Hematopoietic multipotent progenitor cell treated with erythropoietin and hydrocortisone succinate and interleukin-3 and kit ligand, for 17 days (in vitro differentiated cells): ENCODE results near the gene ADAM33.

Experiments
- DNase-seq: peaks from one replicate; pipeline ENCODE4 v3.0.0-alpha.2; 2015; ENCODE audit warnings: low spot score

Gene ADAM33

GRCh38 chr20:3681931-3682781, at the start of gene ADAM33:
Gene ADAM33, minus strand, starts transcription at chr20:3682010. Its CDS starts 6 bp downstream, at chr20:3682004.
- DNase-seq, result no peak

- no peak for DNase-seq
Observed at GRCh38 chr20:3730803-3731672, 49.2 kb upstream of the ADAM33 start.

DNA sequence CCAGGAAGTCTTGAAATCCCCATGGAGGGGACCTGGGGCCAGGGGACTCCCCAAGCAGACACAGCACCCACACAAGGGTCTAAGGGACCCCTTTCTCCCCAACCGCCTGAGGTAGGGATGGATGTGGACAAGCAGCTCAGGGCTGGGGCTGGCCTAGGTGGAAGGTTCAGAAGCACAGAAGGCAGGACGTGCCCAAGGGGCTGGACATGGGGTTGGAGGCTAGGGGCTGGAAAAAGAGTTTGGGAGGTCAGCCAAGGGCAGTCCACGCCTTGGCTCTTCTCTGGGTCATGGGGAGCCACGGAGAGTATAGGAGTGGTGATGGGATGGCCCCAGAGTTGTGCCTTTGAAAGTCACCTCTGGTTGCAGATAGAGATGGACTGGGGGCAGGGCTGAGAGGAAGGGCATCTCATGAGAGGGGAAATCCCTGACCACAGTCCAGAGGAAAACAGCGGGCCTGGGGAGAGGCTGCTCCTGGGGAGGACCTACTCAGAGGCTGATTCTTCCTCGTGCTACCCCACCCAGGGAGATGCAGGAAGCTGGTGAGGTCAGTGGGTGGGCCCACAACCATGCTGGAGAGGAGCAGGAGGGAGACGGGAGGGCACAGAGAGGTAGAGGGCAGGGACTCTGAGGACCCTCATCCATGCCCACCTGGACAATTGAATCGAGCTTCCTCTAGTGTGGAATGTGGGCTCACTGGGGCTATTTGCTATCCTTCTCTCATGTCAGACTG, 48.2 kb upstream of the ADAM33 start:
- no peak for DNase-seq

DNA sequence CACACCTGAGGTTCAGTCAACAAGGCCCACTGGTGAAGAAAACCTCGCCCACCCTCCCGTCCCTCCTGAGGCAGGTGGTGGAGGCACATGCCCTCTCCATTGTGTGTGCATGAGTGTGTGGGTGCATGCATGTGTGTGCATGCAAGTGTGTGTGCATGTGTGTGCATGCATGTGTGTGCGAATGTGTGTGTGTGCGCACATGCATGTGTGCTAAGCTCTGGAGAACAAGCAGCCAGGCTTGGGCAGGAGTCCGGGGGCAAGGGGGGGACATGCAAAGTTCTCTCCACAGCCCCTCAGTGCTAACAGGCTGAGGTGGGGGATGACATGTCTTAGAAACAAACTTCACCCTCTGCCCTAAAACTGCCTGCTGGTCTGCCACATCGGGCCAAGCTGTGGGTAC, 47.6 kb upstream of the ADAM33 start:
- no peak for DNase-seq

DNA sequence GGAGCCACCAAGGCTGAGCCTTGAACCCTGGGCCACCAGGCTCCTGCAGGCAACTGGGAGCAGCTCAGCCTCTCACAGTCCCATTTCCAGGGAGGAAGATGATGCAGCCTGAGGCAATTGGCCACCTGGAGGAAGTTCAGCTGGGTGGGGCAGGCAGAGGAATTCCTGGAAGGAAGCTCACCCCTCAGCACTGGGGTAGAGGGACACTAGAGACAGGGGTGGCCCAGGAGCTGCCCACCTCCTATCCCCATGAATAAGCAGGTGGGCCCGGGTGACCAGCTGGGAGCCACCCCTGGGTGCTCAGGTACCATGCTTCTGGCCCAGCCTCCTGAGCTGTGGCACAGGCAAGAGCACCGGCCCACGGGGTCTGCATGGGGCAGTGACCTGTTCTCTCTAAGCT, 47.1 kb upstream of the ADAM33 start:
- DNase-seq, result no peak

- DNase-seq, result no peak
Observed at GRCh38 chr20:3728354-3728753, 46.5 kb upstream of the ADAM33 start.

DNA sequence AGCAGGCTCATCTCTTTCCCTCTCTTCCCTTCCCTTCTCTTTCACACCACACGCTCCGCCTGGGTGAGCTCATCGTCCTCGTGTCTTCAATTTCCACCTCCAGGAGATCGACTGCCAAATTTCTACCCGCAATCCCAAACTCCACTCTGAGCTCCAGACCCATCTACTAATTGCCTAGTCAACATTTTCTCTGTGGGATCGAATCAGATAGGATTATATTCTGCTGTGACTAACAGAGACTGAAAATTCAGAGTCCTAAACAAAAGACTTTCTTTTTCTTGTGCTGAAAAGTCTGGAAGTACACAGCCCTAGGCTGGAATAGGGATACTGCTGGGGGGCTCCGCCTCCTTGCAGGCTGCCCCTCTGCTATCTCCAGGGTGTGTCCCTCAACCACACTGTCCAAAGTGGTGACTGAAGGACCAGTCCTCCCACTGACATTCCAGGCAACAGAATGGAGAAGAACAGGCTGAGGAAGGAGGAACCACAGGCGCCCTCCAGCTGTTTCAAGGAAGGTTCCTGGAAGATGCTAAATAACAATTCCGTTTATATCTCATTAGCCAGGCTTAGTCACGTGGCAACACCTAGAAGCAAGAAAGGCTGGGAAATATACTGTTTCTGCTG, 45.7 kb upstream of the ADAM33 start:
- no peak for DNase-seq

DNA sequence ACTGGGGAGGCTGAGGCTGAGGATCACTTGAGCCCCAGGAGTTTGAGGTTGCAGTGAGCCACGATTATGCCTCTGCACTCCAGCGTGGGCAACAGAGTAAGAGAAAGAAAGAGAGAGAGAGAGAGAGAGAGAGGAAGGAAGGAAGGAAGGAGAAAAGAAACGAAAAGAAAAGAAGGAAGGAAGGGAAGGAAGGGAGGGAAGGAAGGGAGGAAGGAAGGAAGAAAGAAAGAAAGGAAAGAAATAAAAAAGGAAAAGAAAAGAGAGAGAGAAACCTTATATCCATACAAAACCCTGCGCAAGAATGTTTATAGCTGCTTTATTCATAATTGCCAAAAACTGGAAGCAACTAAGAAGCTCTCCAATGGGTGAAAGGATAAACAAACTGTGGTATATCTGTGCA, 42.5 kb upstream of the ADAM33 start:
- no peak for DNase-seq

DNA sequence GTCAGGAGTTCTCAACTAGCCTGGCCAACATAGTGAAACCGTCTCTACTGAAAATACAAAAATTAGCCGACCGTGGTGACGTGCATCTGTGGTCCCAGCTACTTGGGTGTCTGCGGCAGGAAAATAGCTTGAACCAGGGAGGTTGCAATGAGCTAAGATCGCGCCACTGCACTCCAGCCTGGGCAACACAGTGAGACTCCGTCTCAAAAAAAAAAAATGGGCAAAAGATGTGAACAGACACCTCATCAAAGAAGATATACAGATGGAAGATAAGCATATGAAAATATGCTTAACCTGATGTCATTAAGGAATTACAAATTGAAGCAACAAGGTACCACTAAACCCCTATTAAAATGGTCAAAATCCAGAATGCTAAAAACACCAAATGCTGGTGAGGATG, 41.5 kb upstream of the ADAM33 start:
- DNase-seq, result no peak

DNA sequence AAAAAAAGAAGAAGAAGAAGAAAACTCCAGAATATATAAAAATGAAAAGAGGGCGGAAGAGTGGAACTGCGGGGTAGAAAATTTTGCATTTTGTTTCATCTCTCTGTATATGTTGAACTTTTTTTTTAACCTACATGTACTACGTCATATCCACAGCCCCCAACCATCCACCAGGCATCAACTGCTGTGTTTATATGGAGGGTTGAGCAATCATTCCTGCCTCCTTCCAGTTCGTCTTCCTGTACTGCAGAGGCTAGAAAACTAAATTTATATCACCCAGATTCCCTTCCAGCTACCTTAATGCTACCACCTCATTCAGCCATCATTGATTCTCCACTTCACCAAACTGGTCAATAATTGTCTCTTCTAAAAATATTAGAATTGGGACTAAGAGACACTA, 40.1 kb upstream of the ADAM33 start:
- no peak for DNase-seq

GRCh38 chr20:3720626-3721025, 38.8 kb upstream of the ADAM33 start:
- no peak for DNase-seq

GRCh38 chr20:3720068-3720467, 38.3 kb upstream of the ADAM33 start:
- no peak for DNase-seq

DNA sequence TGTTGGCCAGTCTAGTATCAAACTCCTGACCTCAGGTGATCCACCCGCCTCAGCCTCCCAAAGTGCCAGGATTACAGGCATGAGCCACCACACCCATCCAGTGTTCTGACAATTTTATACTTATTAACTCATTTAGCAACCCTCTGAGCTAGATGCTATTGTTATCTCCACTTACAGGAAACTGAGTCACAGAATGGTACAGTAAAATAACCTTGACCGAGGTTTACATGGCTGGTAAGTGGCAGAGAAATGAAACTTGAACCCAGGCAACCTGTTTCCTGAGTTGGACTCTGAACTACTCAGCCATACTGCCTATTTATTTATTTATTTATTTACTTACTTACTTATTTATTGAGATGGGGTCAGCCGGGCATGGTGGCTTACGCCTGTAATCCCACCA, 37.2 kb upstream of the ADAM33 start:
- DNase-seq, result no peak

- no peak for DNase-seq
Observed at GRCh38 chr20:3716195-3716834, 34.5 kb upstream of the ADAM33 start.

- no peak for DNase-seq
Observed at GRCh38 chr20:3714092-3714491, 32.3 kb upstream of the ADAM33 start.

DNA sequence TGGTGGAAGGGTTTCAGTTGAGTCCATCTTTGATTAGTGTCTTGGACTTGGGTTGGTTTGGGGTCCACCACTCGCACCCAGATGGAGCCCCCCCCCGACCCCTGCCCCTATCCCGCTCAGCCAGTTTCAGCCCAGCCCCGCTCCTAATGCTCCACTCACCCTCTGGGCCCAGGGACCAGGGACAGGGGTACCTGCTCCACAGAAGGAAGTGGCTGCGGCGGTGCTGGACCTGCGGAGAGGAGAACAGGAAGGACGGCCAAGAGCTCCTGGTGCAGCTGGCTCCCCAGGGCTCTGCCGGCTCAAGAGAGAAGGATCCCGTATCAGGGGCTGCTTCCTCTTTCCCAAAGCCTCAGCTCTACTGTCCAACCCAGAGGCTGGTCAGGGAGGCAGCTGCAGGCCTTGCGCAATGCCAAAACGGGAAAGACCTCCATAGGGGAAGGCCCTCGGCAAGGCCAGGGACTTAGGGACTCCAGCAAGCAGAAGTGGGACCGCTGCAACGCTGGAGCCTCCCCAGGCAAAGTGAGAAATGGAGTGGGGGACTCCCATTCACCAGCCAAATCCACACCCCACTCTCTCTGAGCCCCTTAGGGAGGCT, 30.6 kb upstream of the ADAM33 start, which contains the start of gene SIGLEC1:
SIGLEC1 (minus strand) TSS at position 322 of the 595 bp plus-strand sequence. CDS start 5,472 bp downstream, outside the sequence.
- no peak for DNase-seq

DNA sequence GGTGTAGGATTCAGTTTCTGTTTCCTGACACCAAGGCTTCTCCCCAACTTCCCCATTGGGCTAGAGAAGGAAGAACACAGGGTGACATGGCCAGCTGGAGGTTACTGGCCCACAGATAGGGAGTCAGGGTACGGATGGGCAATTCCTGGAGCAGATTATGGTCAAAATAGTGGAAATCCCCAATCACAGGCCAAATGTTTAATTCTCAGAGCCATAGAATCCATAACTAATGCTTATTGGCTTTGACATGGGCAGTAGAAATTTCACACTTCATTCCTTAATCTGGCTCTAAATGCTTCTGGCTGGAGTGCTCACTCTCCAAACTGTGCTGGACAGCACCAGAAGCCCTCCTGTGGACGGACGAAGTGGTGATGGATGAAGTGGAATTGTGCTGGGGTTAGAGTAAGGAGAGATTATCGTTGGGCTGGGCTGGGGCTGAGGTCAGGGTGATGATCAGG, 29.7 kb upstream of the ADAM33 start:
- DNase-seq, result no peak

- peak; percentile 74 for DNase-seq
Observed at GRCh38 chr20:3710703-3711483, 29.1 kb upstream of the ADAM33 start.

- DNase-seq, result no peak
Observed at GRCh38 chr20:3710011-3710466, 28.2 kb upstream of the ADAM33 start.

DNA sequence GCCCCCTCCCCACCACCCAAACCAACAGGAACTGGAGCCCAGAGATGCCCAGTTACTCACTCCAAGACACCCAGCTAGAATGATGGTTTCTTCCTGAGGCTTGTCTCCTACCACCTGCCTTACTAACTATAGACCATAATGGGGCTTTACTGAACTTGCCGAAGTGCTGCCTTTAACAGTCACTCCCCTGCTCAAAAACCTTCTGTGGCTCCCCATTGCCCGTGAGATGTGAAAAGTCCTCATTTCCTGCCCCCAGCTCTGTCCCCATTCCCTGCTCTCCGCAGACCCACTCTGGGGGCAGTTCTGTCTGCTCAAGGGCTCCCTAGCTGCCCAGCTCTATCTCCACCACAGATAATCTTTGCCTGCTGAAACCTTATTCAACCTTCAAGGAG, 25.7 kb upstream of the ADAM33 start:
- DNase-seq, result no peak
